ENCODE results near the gene GGN. TPM values are rescaled to one million over a fixed set of nuclear protein-coding genes. Genes with fewer than 3 reads are reported as not detected.
A peak's percentile ranks its signal among the peaks of the same experiment; 100 is the strongest.

GGN gene
- total RNA-seq, 1 experiment from 2014 or later = 1.5 TPM

GRCh38 chr19:38362076-38362945, 25.5 kb downstream of the GGN start:
- no peak overlapping the region for H4K8ac ChIP-seq (replicated peaks; ENCODE audit: insufficient read length, low read depth, low read length)
- H2AFZ ChIP-seq (ENCODE audit: low read length) = no peak overlapping the region
- H3T11ph ChIP-seq (ENCODE audit: low read length) = no peak overlapping the region
- H3K56ac ChIP-seq (ENCODE audit: insufficient read length, low read depth, low read length) = no peak overlapping the region
- H3K27me3 ChIP-seq (ENCODE audit: insufficient read depth, low read length) = peaks cover 14% of the 10 kb centered on the region; the same call in 1 of the 2 replicates
- peak overlapping the region; percentile 55 for H3K18ac ChIP-seq (ENCODE audit: insufficient read length, low read depth, low read length)
- H3K4ac ChIP-seq (ENCODE audit: low read depth, low read length) = no peak overlapping the region
- no peak overlapping the region for H4K5ac ChIP-seq (ENCODE audit: insufficient read length, low read depth, low read length)
- no peak for TF ChIP-seq CTCF (conservative IDR thresholded peaks at IDR 0.05)
- no peak overlapping the region for H2BK15ac ChIP-seq (ENCODE audit: low read depth, low read length)
- Mint-ChIP-seq H3K27ac (peak overlapping the region; percentile 87 to 97 (median 96); a peak in 5 of 7 replicates), H3K4me3 (peak overlapping the region; percentile 83 to 92), H3K9me3 (peaks cover 4 to 8% of the 10 kb centered on the region in 2 experiments; a peak in 2 of 5 replicates), H3K27me3 (ENCODE audit: low read depth) (peaks cover 66% of the 10 kb centered on the region), H3K36me3 (ENCODE audit: insufficient read depth in 1 of 3, low read depth in 3 of 3) (peaks cover 0 to 4% (median 0%) of the 10 kb centered on the region in 3 experiments; a peak in 3 of 7 replicates), H3K4me1 (peaks cover 10 to 16% of the 10 kb centered on the region in 2 experiments)
- H3K14ac ChIP-seq (ENCODE audit: insufficient read depth, low read length) = peak overlapping the region; percentile 10; the same call in 1 of the 2 replicates
- DNase-seq = peak; percentile 96
- H3K27ac ChIP-seq (ENCODE audit: insufficient read length, low read depth, low read length) = no peak overlapping the region
- H2BK5ac ChIP-seq (ENCODE audit: insufficient read length, low read length) = no peak overlapping the region
- H3K79me2 ChIP-seq (ENCODE audit: insufficient read depth, low read length) = no peaks in the 10 kb centered on the region
- H2BK120ac ChIP-seq (ENCODE audit: low read depth, low read length, poor library complexity, severe bottlenecking) = no peak overlapping the region
- no CpG with 5 or more reads among the region's 68 CpGs for WGBS (ENCODE audit: extremely low coverage, insufficient read length, low lambda C conversion rate)
- peaks cover 6% of the 10 kb centered on the region for H3K23me2 ChIP-seq (ENCODE audit: insufficient read length, low read depth, low read length, poor library complexity, severe bottlenecking)
- H2BK12ac ChIP-seq (ENCODE audit: insufficient read length, low read depth, low read length) = no peak overlapping the region
- no peaks in the 10 kb centered on the region for H4K20me1 ChIP-seq (ENCODE audit: control insufficient read depth, insufficient read depth, insufficient read length)
- H4K91ac ChIP-seq (ENCODE audit: insufficient read length, low read depth, low read length) = no peak overlapping the region
- no peak overlapping the region for H2AK5ac ChIP-seq (ENCODE audit: insufficient read length, low read length)
- H3K79me1 ChIP-seq (ENCODE audit: insufficient read depth, low read depth, low read length, poor library complexity, severe bottlenecking) = no peaks in the 10 kb centered on the region
- no peaks in the 10 kb centered on the region for H3K9me3 ChIP-seq (ENCODE audit: control insufficient read depth, low read depth, low read length)
- no peak overlapping the region for H3K23ac ChIP-seq (ENCODE audit: insufficient read length, low read depth, low read length)
- no peak overlapping the region for H2BK20ac ChIP-seq (ENCODE audit: low read depth, low read length, poor library complexity, severe bottlenecking)
- H3K9ac ChIP-seq (ENCODE audit: extremely low read depth, insufficient read length, low read length) = no peak overlapping the region
- no peaks in the 10 kb centered on the region for H3K4me1 ChIP-seq (ENCODE audit: insufficient read depth, low read length)
- peak overlapping the region; percentile 69 for H3K4me2 ChIP-seq (ENCODE audit: insufficient read depth, insufficient read length, low read length)

Measured in H9 (cell line).